ENCODE data around the gene NOVA1. TPM values are rescaled to one million over a fixed set of nuclear protein-coding genes. Genes with fewer than 3 reads are reported as not detected.

The NOVA1 gene
- polyA plus RNA-seq, 10 donors = 9.5 to 19.8 (median 14.1) TPM

DNA sequence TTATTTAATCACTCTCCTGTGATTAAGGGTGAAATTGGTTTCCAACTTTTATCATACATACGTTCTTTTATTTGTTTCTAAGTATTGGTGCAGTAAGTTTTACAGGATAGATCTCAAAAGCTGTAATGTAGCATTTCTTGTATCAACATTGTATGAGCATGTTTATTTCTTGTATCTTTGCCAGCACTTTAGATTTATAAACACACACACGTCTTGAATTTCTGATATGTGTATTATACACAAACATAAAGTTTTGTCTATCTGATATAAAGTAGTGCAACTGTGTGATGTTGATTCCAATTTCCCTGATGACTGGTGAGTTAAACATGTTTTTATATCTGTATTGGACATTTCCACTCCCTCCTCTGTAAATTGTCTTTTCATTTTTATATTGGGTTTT is 134.7 kb downstream of the NOVA1 start:
- DNase-seq = peak in 2 of 3 donors; percentile 1 to 48

GRCh38 chr14:26454105-26454504 is 143.7 kb downstream of the NOVA1 start:
- DNase-seq = no peak

GRCh38 chr14:26448181-26448855 is 149.5 kb downstream of the NOVA1 start:
- DNase-seq = no peak

DNA sequence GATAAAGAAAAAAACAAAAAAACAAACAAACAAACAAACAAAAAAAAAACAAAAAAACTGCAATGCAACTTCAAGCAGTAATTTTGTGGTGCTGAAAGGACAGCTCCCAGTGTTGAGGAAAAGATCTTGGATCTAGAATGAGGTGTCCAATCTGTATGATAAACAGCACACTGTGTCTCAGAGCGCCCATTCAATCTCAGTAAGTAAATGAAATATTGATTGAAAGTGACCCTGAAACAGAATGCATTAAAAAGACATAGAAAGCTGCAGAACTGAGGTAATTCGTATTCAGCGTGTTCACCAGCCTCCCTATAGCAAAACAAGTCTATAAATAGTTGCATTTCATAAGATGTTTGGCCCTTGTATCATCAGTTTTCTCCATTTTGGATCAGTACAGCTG is 153.0 kb downstream of the NOVA1 start:
- peak; percentile 25 to 72 (median 55) for DNase-seq

GRCh38 chr14:26443654-26444053 is 154.2 kb downstream of the NOVA1 start:
- no peak for DNase-seq

DNA sequence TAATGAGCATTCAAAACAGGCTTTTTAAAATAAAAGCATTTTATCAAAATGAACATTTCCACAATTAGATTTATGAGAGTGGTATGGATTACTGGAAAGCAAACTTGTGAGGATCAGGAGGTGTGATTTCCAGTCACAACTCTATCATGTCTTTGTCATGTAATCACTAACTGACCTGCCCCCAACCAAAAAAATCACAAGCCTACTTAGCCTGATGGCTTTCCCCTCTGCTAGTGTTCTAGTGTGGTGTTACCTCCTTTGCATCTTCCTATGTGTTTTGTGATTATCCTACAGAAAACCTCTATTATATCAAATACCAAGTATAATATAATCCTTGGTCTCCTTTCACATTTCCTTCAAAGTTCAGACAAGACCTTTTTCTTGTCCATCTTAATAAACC is 168.6 kb downstream of the NOVA1 start:
- DNase-seq = no peak

- DNase-seq = peak in 2 of 3 donors; percentile 15 to 23
These were observed 170.7 kb downstream of the NOVA1 start for GRCh38 chr14:26427097-26427496.

- no peak for DNase-seq
These were observed 173.3 kb downstream of the NOVA1 start for GRCh38 chr14:26424537-26424936.

DNA sequence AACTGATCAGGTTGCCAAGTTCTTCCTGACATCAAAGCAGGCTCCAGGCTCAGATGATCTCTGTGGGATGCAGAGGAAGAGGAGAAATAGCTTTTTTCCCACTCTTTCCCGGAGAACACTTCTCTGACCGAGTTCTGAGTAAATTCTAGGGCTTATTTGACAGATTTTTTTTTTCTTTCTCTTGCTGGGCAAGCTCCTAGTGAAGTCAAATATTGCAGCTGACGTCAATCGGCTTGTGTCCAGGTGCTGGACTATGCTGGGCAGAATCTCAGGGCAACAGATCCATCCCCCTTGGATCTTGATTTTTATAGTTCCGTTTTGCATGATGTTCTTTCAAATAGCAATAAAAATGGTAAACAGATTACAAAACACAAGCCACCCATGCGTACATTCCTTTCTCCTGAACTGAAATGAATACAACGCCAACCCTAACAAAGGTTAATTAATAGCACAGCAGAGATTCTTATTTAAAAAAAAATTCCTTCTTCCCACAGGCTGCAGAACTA is 182.2 kb downstream of the NOVA1 start:
- peak in 2 of 3 donors; percentile 34 to 48 for DNase-seq

- DNase-seq = no peak
These were observed 182.9 kb downstream of the NOVA1 start for GRCh38 chr14:26414926-26415325.

GRCh38 chr14:26414103-26414502 is 183.7 kb downstream of the NOVA1 start:
- no peak for DNase-seq

DNA sequence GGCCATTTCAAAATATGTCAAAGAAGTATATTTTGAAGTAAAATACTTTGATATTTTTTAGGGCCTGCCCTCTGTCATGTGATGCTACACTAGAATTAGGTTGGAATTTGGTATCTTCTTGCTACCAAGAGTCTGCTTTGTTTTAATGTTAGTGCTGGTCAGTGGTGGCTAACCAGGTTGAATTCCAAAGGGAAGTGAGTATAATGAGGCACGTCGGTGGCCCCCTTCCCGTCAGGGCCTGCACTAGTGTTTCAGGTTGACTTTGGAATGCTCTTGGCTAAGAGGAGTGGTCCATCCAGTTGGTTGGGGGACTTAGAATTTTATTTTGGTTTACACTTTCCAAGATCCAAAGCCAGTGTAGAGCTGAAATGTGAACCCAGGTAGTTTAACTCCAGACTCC is 185.4 kb downstream of the NOVA1 start:
- no peak for DNase-seq

GRCh38 chr14:26410189-26410685 is 187.6 kb downstream of the NOVA1 start:
- no peak for DNase-seq

GRCh38 chr14:26404927-26405326 is 192.9 kb downstream of the NOVA1 start:
- no peak for DNase-seq

GRCh38 chr14:26403760-26404159 is 194.1 kb downstream of the NOVA1 start:
- no peak for DNase-seq

DNA sequence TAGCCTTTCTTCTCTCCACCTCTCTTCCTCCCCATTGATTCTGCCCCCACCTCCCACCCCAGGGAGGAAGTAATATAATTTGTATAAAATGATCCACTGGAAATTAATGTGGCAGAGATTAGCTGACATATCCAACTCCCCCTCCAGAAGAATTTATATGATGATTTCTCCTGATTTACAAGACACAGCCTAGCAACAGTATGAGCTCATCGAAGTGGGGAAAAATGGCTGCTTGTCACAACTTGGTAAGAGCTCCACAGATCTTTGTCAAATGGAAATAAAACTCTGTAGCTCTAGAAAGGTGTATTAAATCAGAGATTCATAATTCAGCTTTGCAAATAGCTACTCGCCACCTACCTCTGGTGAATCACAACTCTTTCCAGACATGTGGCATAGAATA is 195.7 kb downstream of the NOVA1 start:
- DNase-seq = no peak

GRCh38 chr14:26401179-26401968 is 196.5 kb downstream of the NOVA1 start:
- DNase-seq = no peak

- no peak for DNase-seq
These were observed 197.5 kb downstream of the NOVA1 start for GRCh38 chr14:26400373-26400772.

- no peak for DNase-seq
These were observed 199.2 kb downstream of the NOVA1 start for GRCh38 chr14:26398616-26399015.

Measured in muscle of back (tissue), 11 donors.